ENCODE measurements around the gene RIMBP2.

Gene RIMBP2

GRCh38 chr12:130583317-130583716 is 132.8 kb downstream of the RIMBP2 start:
- no peak for DNase-seq (ENCODE audit: low read depth in 1 of 2, low spot score in 1 of 2)
- Histone ChIP-seq H3K27ac (replicated peaks) (no peak overlapping the region), H3K4me3 (replicated peaks; ENCODE audit: insufficient read depth, low read length) (no peak overlapping the region), H3K27me3 (ENCODE audit: insufficient read depth, poor library complexity, severe bottlenecking) (no peaks in the 10 kb centered on the region)
- TF ChIP-seq, protein P1, sequence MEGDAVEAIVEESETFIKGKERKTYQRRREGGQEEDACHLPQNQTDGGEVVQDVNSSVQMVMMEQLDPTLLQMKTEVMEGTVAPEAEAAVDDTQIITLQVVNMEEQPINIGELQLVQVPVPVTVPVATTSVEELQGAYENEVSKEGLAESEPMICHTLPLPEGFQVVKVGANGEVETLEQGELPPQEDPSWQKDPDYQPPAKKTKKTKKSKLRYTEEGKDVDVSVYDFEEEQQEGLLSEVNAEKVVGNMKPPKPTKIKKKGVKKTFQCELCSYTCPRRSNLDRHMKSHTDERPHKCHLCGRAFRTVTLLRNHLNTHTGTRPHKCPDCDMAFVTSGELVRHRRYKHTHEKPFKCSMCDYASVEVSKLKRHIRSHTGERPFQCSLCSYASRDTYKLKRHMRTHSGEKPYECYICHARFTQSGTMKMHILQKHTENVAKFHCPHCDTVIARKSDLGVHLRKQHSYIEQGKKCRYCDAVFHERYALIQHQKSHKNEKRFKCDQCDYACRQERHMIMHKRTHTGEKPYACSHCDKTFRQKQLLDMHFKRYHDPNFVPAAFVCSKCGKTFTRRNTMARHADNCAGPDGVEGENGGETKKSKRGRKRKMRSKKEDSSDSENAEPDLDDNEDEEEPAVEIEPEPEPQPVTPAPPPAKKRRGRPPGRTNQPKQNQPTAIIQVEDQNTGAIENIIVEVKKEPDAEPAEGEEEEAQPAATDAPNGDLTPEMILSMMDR (IDR thresholded peaks at IDR 0.05; ENCODE audit: insufficient read depth, low read length) = no peak
- TF ChIP-seq REST (IDR thresholded peaks at IDR 0.05; ENCODE audit: insufficient replicate concordance, low read depth) (no peak), GABPA (IDR thresholded peaks at IDR 0.05; ENCODE audit: low read depth) (no peak)

- no peak overlapping the region for H3K27ac ChIP-seq (replicated peaks)
- no peaks in the 10 kb centered on the region for H3K27me3 ChIP-seq (ENCODE audit: insufficient read depth, poor library complexity, severe bottlenecking)
- no peak for DNase-seq (ENCODE audit: low read depth in 1 of 2, low spot score in 1 of 2)
- TF ChIP-seq POLR2AphosphoS5 (IDR thresholded peaks at IDR 0.05; ENCODE audit: low read depth) (no peak), GABPA (IDR thresholded peaks at IDR 0.05; ENCODE audit: low read depth) (no peak), REST (IDR thresholded peaks at IDR 0.05; ENCODE audit: insufficient replicate concordance, low read depth) (no peak), SPI1 (IDR thresholded peaks at IDR 0.05; ENCODE audit: borderline replicate concordance, low read depth) (no peak)
- TF ChIP-seq, protein P1 (IDR thresholded peaks at IDR 0.05; ENCODE audit: insufficient read depth, low read length) = no peak
- no peak overlapping the region for H3K4me3 ChIP-seq (replicated peaks; ENCODE audit: insufficient read depth, low read length)
These were observed 133.8 kb downstream of the RIMBP2 start for GRCh38 chr12:130582286-130582685.

GRCh38 chr12:130581782-130582181 is 134.3 kb downstream of the RIMBP2 start:
- TF ChIP-seq GABPA (IDR thresholded peaks at IDR 0.05; ENCODE audit: low read depth) = no peak
- TF ChIP-seq POLR2AphosphoS5 (IDR thresholded peaks at IDR 0.05; ENCODE audit: low read depth) = no peak
- Histone ChIP-seq H3K27me3 (ENCODE audit: insufficient read depth, poor library complexity, severe bottlenecking) (no peaks in the 10 kb centered on the region), H3K27ac (replicated peaks) (no peak overlapping the region), H3K4me3 (replicated peaks; ENCODE audit: insufficient read depth, low read length) (no peak overlapping the region)
- no peak for DNase-seq (ENCODE audit: low read depth in 1 of 2, low spot score in 1 of 2)

GRCh38 chr12:130579231-130579630 is 136.9 kb downstream of the RIMBP2 start:
- DNase-seq (ENCODE audit: low read depth in 1 of 2, low spot score in 1 of 2) = no peak
- no peak overlapping the region for H3K27ac ChIP-seq (replicated peaks)
- H3K4me3 ChIP-seq (replicated peaks; ENCODE audit: insufficient read depth, low read length) = no peak overlapping the region
- H3K27me3 ChIP-seq (ENCODE audit: insufficient read depth, poor library complexity, severe bottlenecking) = no peaks in the 10 kb centered on the region
- TF ChIP-seq SPI1 (IDR thresholded peaks at IDR 0.05; ENCODE audit: borderline replicate concordance, low read depth) (no peak), REST (IDR thresholded peaks at IDR 0.05; ENCODE audit: insufficient replicate concordance, low read depth) (no peak), POLR2AphosphoS5 (IDR thresholded peaks at IDR 0.05; ENCODE audit: low read depth) (no peak), GABPA (IDR thresholded peaks at IDR 0.05; ENCODE audit: low read depth) (no peak)
- TF ChIP-seq, protein P1 (IDR thresholded peaks at IDR 0.05; ENCODE audit: insufficient read depth, low read length) = no peak

Data from HL-60 (cell line).